HG02970 (cell line): ENCODE measurements around the gene ABCB4.

Experiments
- ATAC-seq: cut with Tn5 transposase; IDR thresholded peaks from one replicate; pipeline ENCODE4 v1.9.1; 2021; ENCODE audit warnings: mild to moderate bottlenecking, moderate library complexity, moderate number of reproducible peaks; ENCODE audit not compliant: unreplicated experiment, low FRiP score

Gene ABCB4

DNA sequence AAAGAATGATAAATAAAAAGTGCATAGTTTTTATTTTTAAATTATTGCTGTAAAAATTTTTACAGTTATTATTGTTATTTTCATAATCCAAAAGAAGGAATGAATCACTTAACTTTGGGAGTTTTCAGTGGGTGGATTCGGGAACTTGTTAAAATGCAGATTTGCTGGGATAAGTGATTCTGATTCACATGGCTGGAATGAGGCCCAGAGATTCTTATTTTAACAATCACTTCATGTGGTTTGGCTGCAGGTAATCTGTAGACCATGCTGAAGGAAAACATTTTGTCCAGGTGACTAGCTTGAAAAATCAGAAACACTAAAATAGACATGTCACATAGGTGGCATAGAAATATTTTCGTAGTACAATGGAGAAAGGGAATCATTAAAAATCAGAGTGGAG lies 116.1 kb downstream of the ABCB4 start:
- no peak for ATAC-seq

DNA sequence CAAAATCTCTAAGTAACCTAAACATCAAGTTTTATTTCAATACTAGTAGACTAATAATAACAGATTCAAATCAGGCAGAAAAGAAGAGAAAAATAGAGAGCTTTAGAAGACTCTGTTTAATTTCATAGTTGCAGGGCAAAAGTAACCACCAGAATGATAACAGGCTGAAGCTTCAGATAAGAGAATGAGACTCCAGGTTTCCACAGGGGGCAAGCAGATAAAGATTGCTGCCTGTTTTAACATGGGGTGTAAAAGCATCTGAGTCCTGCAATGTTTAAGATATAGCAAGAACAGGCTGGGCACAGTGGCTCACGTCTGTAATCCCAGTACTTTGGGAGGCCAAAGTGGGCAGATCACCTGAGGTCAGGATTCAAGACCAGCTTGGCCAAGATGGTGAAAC lies 119.0 kb downstream of the ABCB4 start:
- no peak for ATAC-seq

DNA sequence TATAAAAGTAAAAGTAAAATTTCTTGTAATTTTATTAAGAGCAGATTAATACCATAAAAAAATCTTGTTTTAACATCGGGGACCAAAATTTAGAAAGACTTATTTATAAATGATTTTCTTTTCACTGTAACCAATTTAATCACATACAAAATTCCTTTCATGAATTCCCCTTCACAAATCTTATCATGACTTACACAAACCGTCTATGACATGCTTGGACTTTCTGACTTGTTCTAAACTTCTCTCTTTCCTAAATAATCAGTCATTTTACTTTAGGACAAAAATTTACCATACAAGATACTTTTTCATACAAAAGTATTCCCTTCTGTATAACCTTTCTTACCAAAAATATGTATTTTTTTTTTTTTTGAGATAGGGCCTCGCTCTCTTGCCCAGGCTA lies 120.7 kb downstream of the ABCB4 start:
- ATAC-seq = no peak
